Naive thymus-derived CD4-positive, alpha-beta T cell (primary cell): ENCODE results near the gene NRXN3. TPM values are rescaled to one million over a fixed set of nuclear protein-coding genes. Genes with fewer than 3 reads are reported as not detected.

Experiments used
- ATAC-seq: fragments of 150-1000 bp; cut with Tn5 transposase; 2 replicates; pipeline ENCODE4 v1.10.0; 2021; ENCODE audit warnings: mild to moderate bottlenecking, moderate library complexity
- CTCF ChIA-PET: fragments of 350-600 bp; sonication (Branson Sonifier 250); formaldehyde crosslinking; loops from one replicate; lab custom pipeline; 2021; ENCODE audit warnings: antibody characterized with exemption; lab: Charles Lee
- POLR2A ChIA-PET: fragments of 350-600 bp; sonication (Branson Sonifier 250); formaldehyde crosslinking; loops from one replicate; lab custom pipeline; 2021; ENCODE audit warnings: antibody characterized with exemption, inconsistent platforms; lab: Charles Lee
- DNase-seq, 9 donors: peaks; one replicate each; pipeline versions ENCODE4 v3.0.0 to v3.0.0-alpha.2; 2020 to 2022; ENCODE audit warnings: mixed read lengths in 1 of 9
- H3K27ac ChIP-seq: one replicate; pipeline ENCODE4 v1.7.0; 2013; ENCODE audit warnings: mild to moderate bottlenecking, low read depth, low read length, moderate library complexity
- H3K27me3 ChIP-seq, 2 donors: one replicate each; pipeline ENCODE4 v1.7.0; 2013; ENCODE audit warnings: low read length in 2 of 2, mild to moderate bottlenecking in 2 of 2, moderate library complexity in 2 of 2; ENCODE audit not compliant: control insufficient read depth in 2 of 2, insufficient read depth in 2 of 2
- H3K36me3 ChIP-seq, 3 experiments: 1 replicate in 2 of 3; 2 replicates in 1 of 3; pipeline ENCODE4 v1.7.0; 2013; ENCODE audit warnings: low read length in 3 of 3, mild to moderate bottlenecking in 3 of 3, moderate library complexity in 1 of 3; ENCODE audit not compliant: insufficient read depth in 3 of 3, control insufficient read depth in 2 of 3
- H3K4me1 ChIP-seq, 2 donors: one replicate each; pipeline ENCODE4 v1.7.0; 2013; ENCODE audit warnings: low read length in 2 of 2, mild to moderate bottlenecking in 2 of 2, moderate library complexity in 1 of 2; ENCODE audit not compliant: control insufficient read depth in 2 of 2, insufficient read depth in 2 of 2
- H3K4me3 ChIP-seq: 2 replicates; pipeline ENCODE4 v1.7.0; 2013; ENCODE audit warnings: mild to moderate bottlenecking, low read length
- H3K9me3 ChIP-seq, 3 experiments: 1 replicate in 2 of 3; 2 replicates in 1 of 3; pipeline ENCODE4 v1.7.0; 2013; ENCODE audit warnings: low read length in 3 of 3; ENCODE audit not compliant: control insufficient read depth in 2 of 3
- H3K27ac Mint-ChIP-seq, 9 donors: one replicate each; pipeline ENCODE4 v1.8.0; 2020 to 2022; ENCODE audit warnings: mixed read lengths in 9 of 9, mild to moderate bottlenecking in 8 of 9, moderate library complexity in 5 of 9, inconsistent platforms in 2 of 9
- H3K27me3 Mint-ChIP-seq, 5 donors: one replicate each; pipeline ENCODE4 v1.8.0; 2021 to 2022; ENCODE audit warnings: mixed read lengths in 5 of 5, mild to moderate bottlenecking in 1 of 5
- H3K36me3 Mint-ChIP-seq, 5 donors: one replicate each; pipeline ENCODE4 v1.8.0; 2020 to 2022; ENCODE audit warnings: mixed read lengths in 5 of 5, mild to moderate bottlenecking in 3 of 5, inconsistent platforms in 1 of 5
- H3K4me1 Mint-ChIP-seq, 7 donors: one replicate each; pipeline ENCODE4 v1.8.0; 2020 to 2022; ENCODE audit warnings: mixed read lengths in 7 of 7, mild to moderate bottlenecking in 3 of 7, inconsistent platforms in 1 of 7
- H3K4me3 Mint-ChIP-seq, 10 donors: one replicate each; pipeline ENCODE4 v1.8.0; 2020 to 2022; ENCODE audit warnings: mild to moderate bottlenecking in 10 of 10, mixed read lengths in 10 of 10, moderate library complexity in 6 of 10, inconsistent platforms in 2 of 10
- H3K9me3 Mint-ChIP-seq, 11 donors: one replicate each; pipeline ENCODE4 v1.8.0; 2020 to 2022; ENCODE audit warnings: mixed read lengths in 11 of 11, mild to moderate bottlenecking in 4 of 11, inconsistent platforms in 1 of 11, moderate library complexity in 1 of 11
- intact Hi-C, 2 donors: fragments of 100-400 bp; cut with micrococcal nuclease; formaldehyde crosslinking; loops; one replicate each; pipeline ENCODE4 v1.15.1; 2023
- polyA plus RNA-seq, 2 donors: library from polyadenylated mRNA; unstranded; fragments of 300-500 nt; fragmentation: Illumina TruSeq; gene quantifications; one replicate each; pipeline ENCODE4 v1.2.3, GENCODE V29; 2021
- total RNA-seq, 6 experiments: library from RNA in 5 of 6; stranded (reverse) in 5 of 6; gene quantifications; 1 replicate in 5 of 6; 2 replicates in 1 of 6; pipeline ENCODE4 v1.2.3 and lab custom pipeline; 2021 to 2026

NRXN3 gene
- total and polyA plus RNA-seq, 7 experiments from 2014 or later, result not detected

DNA sequence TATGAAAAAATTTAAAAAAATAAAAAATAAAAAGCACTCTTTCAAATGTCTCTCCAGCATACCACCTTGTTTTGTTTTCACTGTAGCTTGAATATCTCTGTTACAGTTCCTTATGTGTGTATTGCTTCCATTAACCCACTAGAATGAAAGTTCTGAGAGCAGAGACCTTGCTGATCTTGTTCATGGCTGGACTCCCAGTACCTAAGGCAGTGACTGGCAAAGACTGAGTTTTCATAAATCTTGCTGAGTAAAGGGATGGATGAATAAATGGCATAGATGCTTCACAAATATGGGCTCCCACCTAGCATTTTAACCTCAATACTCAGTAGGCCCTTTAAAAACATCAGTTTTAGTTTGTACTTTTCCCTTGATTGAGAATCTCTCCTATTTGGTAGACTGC lies 1125.2 kb downstream of the NRXN3 start:
- H3K9me3 Mint-ChIP-seq, result peaks cover 0 to 14% (median 3%) of the 10 kb centered on the region in 11 donors
- DNase-seq, result no peak
- intact Hi-C loops, result no loop called here
- ChIA-PET CTCF (no interaction called here), POLR2A (no interaction called here)
- no peak overlapping the region for H3K27ac Mint-ChIP-seq
- no peaks in the 10 kb centered on the region for H3K27me3 Mint-ChIP-seq
- Histone ChIP-seq H3K27ac (no peak overlapping the region), H3K36me3 (no peaks in the 10 kb centered on the region), H3K27me3 (no peaks in the 10 kb centered on the region), H3K4me1 (no peaks in the 10 kb centered on the region), H3K9me3 (no peaks in the 10 kb centered on the region), H3K4me3 (no peak overlapping the region)
- no peak overlapping the region for H3K4me3 Mint-ChIP-seq
- H3K36me3 Mint-ChIP-seq, result no peaks in the 10 kb centered on the region
- no peaks in the 10 kb centered on the region for H3K4me1 Mint-ChIP-seq
- no peak for ATAC-seq

GRCh38 chr14:79298373-79298772 lies 1128.2 kb downstream of the NRXN3 start:
- ChIA-PET CTCF (no interaction called here), POLR2A (no interaction called here)
- intact Hi-C loops, result no loop called here
- H3K27ac Mint-ChIP-seq, result no peak overlapping the region
- no peaks in the 10 kb centered on the region for H3K36me3 ChIP-seq
- H3K27ac ChIP-seq, result no peak overlapping the region
- no peaks in the 10 kb centered on the region for H3K4me1 Mint-ChIP-seq
- H3K4me3 ChIP-seq, result no peak overlapping the region
- peaks cover 0 to 12% (median 5%) of the 10 kb centered on the region in 11 donors for H3K9me3 Mint-ChIP-seq
- no peaks in the 10 kb centered on the region for H3K27me3 ChIP-seq
- DNase-seq (no peak), ATAC-seq (no peak)
- H3K4me3 Mint-ChIP-seq, result no peak overlapping the region
- H3K27me3 Mint-ChIP-seq, result no peaks in the 10 kb centered on the region
- no peaks in the 10 kb centered on the region for H3K4me1 ChIP-seq
- no peaks in the 10 kb centered on the region for H3K9me3 ChIP-seq
- no peaks in the 10 kb centered on the region for H3K36me3 Mint-ChIP-seq

DNA sequence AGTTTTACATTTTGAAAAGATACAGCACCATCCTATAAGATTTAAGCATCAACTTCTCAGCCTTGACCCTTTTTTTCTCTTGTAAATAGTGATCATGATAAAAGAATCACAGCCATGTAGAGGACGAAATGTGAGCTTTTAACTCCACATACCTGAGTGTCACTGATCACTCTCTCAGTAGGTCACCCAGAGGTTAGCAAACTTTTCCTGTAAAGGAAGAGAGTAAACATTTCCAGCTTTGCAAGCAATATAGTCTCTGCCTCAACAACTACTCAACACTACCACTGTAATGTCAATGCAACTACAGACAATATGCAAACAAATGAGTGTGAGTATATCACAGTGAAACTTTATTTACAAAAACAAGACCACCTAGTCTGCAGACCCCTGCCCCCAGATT lies 1129.0 kb downstream of the NRXN3 start:
- no peaks in the 10 kb centered on the region for H3K9me3 ChIP-seq
- CTCF ChIA-PET, result no interaction called here
- no peaks in the 10 kb centered on the region for H3K36me3 ChIP-seq
- DNase-seq (no peak), ATAC-seq (no peak)
- intact Hi-C loops, result no loop called here
- Mint-ChIP-seq H3K9me3 (peaks cover 0 to 12% (median 5%) of the 10 kb centered on the region in 11 donors), H3K27ac (no peak overlapping the region), H3K27me3 (no peaks in the 10 kb centered on the region), H3K36me3 (no peaks in the 10 kb centered on the region), H3K4me3 (no peak overlapping the region), H3K4me1 (no peaks in the 10 kb centered on the region)
- no peak overlapping the region for H3K4me3 ChIP-seq
- H3K4me1 ChIP-seq, result no peaks in the 10 kb centered on the region
- H3K27me3 ChIP-seq, result no peaks in the 10 kb centered on the region
- POLR2A ChIA-PET, result no interaction called here
- no peak overlapping the region for H3K27ac ChIP-seq

DNA sequence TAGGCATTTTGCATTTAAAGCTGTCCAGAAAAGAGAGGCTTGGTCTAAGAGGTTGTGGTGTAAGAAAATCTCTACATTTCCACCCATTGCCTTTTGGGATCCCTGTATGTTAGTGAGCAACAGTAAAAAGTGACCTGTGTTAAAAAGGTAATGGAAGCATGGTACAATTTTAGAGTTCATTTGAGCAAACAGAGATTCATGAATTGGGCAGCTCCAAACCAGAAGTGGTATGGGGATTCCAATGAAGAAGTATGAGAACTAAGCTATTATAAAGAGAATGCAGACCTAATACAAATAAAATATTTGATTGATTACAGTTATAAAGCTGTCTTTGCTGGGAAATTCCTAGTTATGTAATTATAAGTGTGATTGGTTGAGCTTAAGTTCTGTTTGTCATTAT lies 1134.1 kb downstream of the NRXN3 start:
- no peaks in the 10 kb centered on the region for H3K9me3 ChIP-seq
- no peaks in the 10 kb centered on the region for H3K4me1 ChIP-seq
- H3K4me1 Mint-ChIP-seq, result no peaks in the 10 kb centered on the region
- H3K4me3 ChIP-seq, result no peak overlapping the region
- no peak overlapping the region for H3K27ac Mint-ChIP-seq
- no peak for ATAC-seq
- no peaks in the 10 kb centered on the region for H3K27me3 ChIP-seq
- peaks cover 0 to 22% (median 5%) of the 10 kb centered on the region in 11 donors for H3K9me3 Mint-ChIP-seq
- CTCF ChIA-PET, result no interaction called here
- POLR2A ChIA-PET, result no interaction called here
- peaks cover 0 to 5% (median 0%) of the 10 kb centered on the region in 5 donors for H3K36me3 Mint-ChIP-seq
- H3K4me3 Mint-ChIP-seq, result no peak overlapping the region
- H3K27me3 Mint-ChIP-seq, result peaks cover 0 to 4% (median 0%) of the 10 kb centered on the region in 5 donors
- H3K36me3 ChIP-seq, result no peaks in the 10 kb centered on the region
- intact Hi-C loops, result no loop called here
- H3K27ac ChIP-seq, result no peak overlapping the region
- DNase-seq, result no peak

- Histone ChIP-seq H3K4me3 (no peak overlapping the region), H3K27ac (no peak overlapping the region), H3K4me1 (no peaks in the 10 kb centered on the region), H3K36me3 (no peaks in the 10 kb centered on the region), H3K9me3 (no peaks in the 10 kb centered on the region), H3K27me3 (no peaks in the 10 kb centered on the region)
- intact Hi-C loops, result no loop called here
- Mint-ChIP-seq H3K4me1 (no peaks in the 10 kb centered on the region), H3K9me3 (peaks cover 0 to 22% (median 2%) of the 10 kb centered on the region in 11 donors), H3K27me3 (peaks cover 0 to 4% (median 0%) of the 10 kb centered on the region in 5 donors), H3K4me3 (no peak overlapping the region), H3K36me3 (peaks cover 0 to 5% (median 0%) of the 10 kb centered on the region in 5 donors), H3K27ac (no peak overlapping the region)
- DNase-seq, result no peak
- POLR2A ChIA-PET, result no interaction called here
- ATAC-seq, result no peak
- CTCF ChIA-PET, result no interaction called here
Observed at GRCh38 chr14:79306546-79306945, 1136.4 kb downstream of the NRXN3 start.

DNA sequence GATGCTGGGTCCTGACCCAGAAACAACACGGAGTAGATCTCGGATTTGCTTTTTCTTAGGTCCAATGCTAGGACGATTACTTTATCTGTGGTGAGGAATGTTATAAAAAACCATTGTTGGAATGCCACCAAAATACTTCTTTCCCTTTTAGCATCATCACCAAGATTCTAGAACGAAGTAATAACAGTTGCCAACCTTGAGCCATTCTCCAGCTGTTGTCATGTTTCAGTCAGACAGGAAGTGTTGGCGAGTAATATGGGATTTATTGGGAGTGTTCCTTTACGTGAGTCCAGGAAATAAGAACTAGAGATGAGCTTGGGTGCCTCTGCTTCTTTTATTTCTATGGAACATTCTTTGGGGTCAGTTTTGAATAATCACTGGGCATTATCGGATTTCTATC lies 1148.2 kb downstream of the NRXN3 start:
- POLR2A ChIA-PET, result no interaction called here
- Histone ChIP-seq H3K9me3 (no peaks in the 10 kb centered on the region), H3K36me3 (no peaks in the 10 kb centered on the region), H3K27ac (no peak overlapping the region), H3K27me3 (no peaks in the 10 kb centered on the region), H3K4me3 (no peak overlapping the region), H3K4me1 (no peaks in the 10 kb centered on the region)
- Mint-ChIP-seq H3K4me3 (no peak overlapping the region), H3K27me3 (no peaks in the 10 kb centered on the region), H3K27ac (no peak overlapping the region), H3K36me3 (no peaks in the 10 kb centered on the region), H3K4me1 (no peaks in the 10 kb centered on the region), H3K9me3 (peaks cover 0 to 11% (median 3%) of the 10 kb centered on the region in 11 donors)
- ATAC-seq (no peak), DNase-seq (no peak)
- CTCF ChIA-PET, result no interaction called here
- intact Hi-C loops, result no loop called here

DNA sequence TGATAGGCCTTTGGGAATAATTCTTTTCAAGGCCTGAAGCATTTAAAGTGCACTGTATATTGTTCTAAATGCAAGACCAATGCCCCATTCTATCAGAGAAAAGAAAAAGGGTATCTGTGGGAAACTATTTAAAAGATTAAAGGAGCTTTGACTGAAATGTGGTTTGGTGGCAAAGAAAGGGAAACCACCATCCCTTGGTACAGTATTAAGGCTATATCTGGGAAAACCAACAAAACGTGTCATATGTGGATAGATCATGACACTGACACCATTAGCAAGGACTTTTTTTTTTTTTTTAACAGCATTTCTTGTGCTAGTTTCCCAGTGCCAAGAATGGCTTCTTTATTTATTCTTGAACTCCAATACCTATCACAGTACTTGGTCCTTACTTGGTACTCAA lies 1150.4 kb downstream of the NRXN3 start:
- Mint-ChIP-seq H3K27me3 (no peaks in the 10 kb centered on the region), H3K36me3 (no peaks in the 10 kb centered on the region), H3K4me1 (no peaks in the 10 kb centered on the region), H3K4me3 (no peak overlapping the region), H3K27ac (no peak overlapping the region), H3K9me3 (peaks cover 0 to 5% (median 2%) of the 10 kb centered on the region in 11 donors)
- no peak overlapping the region for H3K4me3 ChIP-seq
- H3K4me1 ChIP-seq, result no peaks in the 10 kb centered on the region
- DNase-seq, result no peak
- ATAC-seq, result no peak
- intact Hi-C loops, result no loop called here
- H3K36me3 ChIP-seq, result no peaks in the 10 kb centered on the region
- H3K27me3 ChIP-seq, result no peaks in the 10 kb centered on the region
- CTCF ChIA-PET, result no interaction called here
- H3K9me3 ChIP-seq, result no peaks in the 10 kb centered on the region
- no peak overlapping the region for H3K27ac ChIP-seq
- POLR2A ChIA-PET, result no interaction called here
